ENCODE measurements around the gene RAP1B.

The RAP1B gene

DNA sequence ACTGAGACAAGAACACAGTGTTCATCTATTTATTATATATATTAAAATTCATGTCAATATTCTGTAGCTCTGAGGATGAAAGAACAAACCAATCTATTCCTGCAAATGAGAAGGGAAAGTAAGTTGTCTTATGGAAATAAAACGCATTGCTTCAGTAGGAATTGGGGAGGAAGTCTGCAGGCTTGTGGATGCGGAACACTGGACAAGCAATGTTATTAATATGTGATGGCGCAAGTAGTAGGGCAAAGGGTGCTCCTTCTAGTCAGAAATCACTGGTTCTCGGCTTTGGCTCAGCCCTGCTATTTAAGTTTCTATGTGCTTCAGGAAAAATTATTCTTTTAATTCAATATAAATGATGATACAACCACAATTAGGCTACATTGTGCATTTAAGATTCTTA is 28.8 kb upstream of the RAP1B start:
- H2AFZ ChIP-seq (ENCODE audit: low read length, unreplicated experiment) = no peak overlapping the region

DNA sequence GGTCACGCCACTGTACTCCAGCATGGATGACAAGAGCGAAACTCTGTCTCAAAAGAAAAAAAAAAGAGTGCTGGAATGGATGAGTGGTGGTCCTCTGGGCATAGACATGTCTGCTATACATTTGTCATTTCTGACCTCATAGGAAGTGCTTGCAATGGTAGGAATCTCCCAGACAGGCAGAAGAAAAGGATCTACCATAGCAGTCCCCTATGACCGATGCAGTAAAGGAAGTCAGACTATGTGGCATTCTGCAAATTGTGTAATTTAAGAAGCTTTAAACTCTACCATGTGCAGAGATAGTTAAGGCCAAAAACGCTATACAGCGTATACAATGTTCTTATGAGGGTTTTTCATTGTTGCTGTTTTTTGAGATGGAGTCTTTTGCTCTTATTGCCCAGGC is 24.7 kb upstream of the RAP1B start:
- Histone ChIP-seq H3K36me3 (ENCODE audit: insufficient read depth, low read length) (no peaks in the 10 kb centered on the region), H3K27me3 (ENCODE audit: insufficient read depth, low read length) (no peaks in the 10 kb centered on the region), H3K4me3 (ENCODE audit: low read depth, low read length) (no peak overlapping the region), H3K4me1 (ENCODE audit: control insufficient read depth, insufficient read depth, low read length, unreplicated experiment) (no peaks in the 10 kb centered on the region), H2AFZ (ENCODE audit: low read length, unreplicated experiment) (no peak overlapping the region), H3K27ac (ENCODE audit: low read depth, low read length) (no peak overlapping the region), H3K79me2 (ENCODE audit: control insufficient read depth, insufficient read depth, low read length, unreplicated experiment) (no peaks in the 10 kb centered on the region)

More for the DNA sequence above, 28.8 kb upstream of the RAP1B start:
- Histone ChIP-seq H3K4me3 (ENCODE audit: low read depth, low read length) (no peak overlapping the region), H3K27me3 (ENCODE audit: insufficient read depth, low read length) (no peaks in the 10 kb centered on the region), H3K36me3 (ENCODE audit: insufficient read depth, low read length) (no peaks in the 10 kb centered on the region), H3K27ac (ENCODE audit: low read depth, low read length) (no peak overlapping the region), H3K79me2 (ENCODE audit: control insufficient read depth, insufficient read depth, low read length, unreplicated experiment) (no peaks in the 10 kb centered on the region), H3K4me1 (ENCODE audit: control insufficient read depth, insufficient read depth, low read length, unreplicated experiment) (no peaks in the 10 kb centered on the region)

DNA sequence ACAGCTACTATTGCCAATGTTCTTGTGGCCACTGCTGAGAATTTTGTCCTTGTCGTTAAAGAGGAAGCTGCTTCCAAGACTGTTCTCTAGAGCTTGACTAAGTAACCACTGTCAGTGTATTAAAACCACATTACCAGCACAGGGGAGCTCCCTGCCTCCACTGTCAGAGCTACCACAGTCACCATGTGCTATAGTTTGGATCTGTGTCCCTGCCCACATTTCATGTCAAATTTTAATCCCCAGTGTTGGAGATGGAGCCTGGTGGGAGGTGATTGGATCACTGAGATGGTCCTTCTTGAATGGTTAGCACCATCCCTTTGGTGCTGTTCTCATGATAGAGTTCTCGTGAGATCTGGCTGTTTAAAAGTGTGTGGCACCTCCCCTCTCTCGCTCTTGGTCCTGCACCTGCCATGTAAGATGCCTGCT is 23.2 kb upstream of the RAP1B start:
- no peak overlapping the region for H3K4me3 ChIP-seq (ENCODE audit: low read depth, low read length)
- no peaks in the 10 kb centered on the region for H3K27me3 ChIP-seq (ENCODE audit: insufficient read depth, low read length)
- no peak overlapping the region for H2AFZ ChIP-seq (ENCODE audit: low read length, unreplicated experiment)

DNA sequence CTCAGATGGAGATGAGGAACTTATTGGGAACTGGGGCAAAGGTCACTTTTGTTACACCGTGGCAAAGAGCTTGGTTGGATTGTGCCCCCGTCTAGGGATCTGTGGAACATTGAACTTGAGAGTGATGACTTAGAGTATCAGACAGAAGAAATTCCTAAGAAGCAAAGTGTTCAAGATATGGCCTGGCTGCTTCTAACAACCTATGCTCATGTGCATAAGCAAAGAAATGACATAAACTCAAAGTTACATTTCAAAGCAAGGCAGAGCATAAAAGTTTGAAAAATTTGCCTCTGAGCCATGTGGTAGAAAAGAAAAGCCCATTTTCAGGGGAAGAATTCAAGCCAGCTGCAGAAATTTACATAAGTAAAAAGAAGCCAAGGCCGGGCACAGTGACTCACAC is 21.5 kb upstream of the RAP1B start:
- no peaks in the 10 kb centered on the region for H3K36me3 ChIP-seq (ENCODE audit: insufficient read depth, low read length)
- H3K27ac ChIP-seq (ENCODE audit: low read depth, low read length) = no peak overlapping the region
- H3K4me3 ChIP-seq (ENCODE audit: low read depth, low read length) = no peak overlapping the region
- no peaks in the 10 kb centered on the region for H3K79me2 ChIP-seq (ENCODE audit: control insufficient read depth, insufficient read depth, low read length, unreplicated experiment)
- H3K4me1 ChIP-seq (ENCODE audit: control insufficient read depth, insufficient read depth, low read length, unreplicated experiment) = no peaks in the 10 kb centered on the region
- H2AFZ ChIP-seq (ENCODE audit: low read length, unreplicated experiment) = no peak overlapping the region
- no peaks in the 10 kb centered on the region for H3K27me3 ChIP-seq (ENCODE audit: insufficient read depth, low read length)

More for the DNA sequence above, 23.2 kb upstream of the RAP1B start:
- Histone ChIP-seq H3K79me2 (ENCODE audit: control insufficient read depth, insufficient read depth, low read length, unreplicated experiment) (no peaks in the 10 kb centered on the region), H3K27ac (ENCODE audit: low read depth, low read length) (no peak overlapping the region), H3K36me3 (ENCODE audit: insufficient read depth, low read length) (no peaks in the 10 kb centered on the region), H3K4me1 (ENCODE audit: control insufficient read depth, insufficient read depth, low read length, unreplicated experiment) (no peaks in the 10 kb centered on the region)

DNA sequence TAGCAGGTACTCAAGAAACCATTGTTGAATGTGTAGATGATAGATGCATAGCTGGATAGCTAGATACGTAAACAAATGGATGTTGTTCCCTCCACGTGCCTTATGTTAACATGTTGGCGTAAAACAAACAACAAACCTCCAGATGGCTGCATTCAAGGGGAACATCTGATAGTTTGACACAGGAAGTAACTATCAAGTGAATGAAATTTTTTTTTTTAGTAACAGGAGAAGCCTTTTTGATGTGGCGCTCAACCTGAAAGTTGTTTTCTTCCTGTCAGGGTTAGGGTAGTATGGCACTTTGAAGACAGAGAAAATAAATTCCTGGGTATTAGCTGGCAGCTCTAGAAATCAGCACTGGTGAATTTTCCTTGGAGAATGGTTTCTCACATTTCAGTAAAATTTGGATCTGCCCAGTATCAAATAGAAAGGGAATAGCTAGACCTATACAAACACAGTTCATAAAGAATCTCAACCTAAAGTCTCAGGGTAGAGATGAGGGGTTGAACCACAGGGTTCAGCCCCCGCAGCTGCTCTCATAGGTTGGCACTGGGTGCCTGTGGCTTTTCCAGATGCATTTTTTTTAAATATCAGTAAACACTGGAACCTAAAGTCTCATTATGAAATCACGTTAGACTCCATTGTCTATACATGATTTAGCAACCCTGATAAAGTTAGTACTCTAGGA is 18.8 kb upstream of the RAP1B start:
- H3K27me3 ChIP-seq (ENCODE audit: insufficient read depth, low read length) = no peaks in the 10 kb centered on the region
- H3K79me2 ChIP-seq (ENCODE audit: control insufficient read depth, insufficient read depth, low read length, unreplicated experiment) = no peaks in the 10 kb centered on the region
- H3K4me3 ChIP-seq (ENCODE audit: low read depth, low read length) = no peak overlapping the region
- H3K4me1 ChIP-seq (ENCODE audit: control insufficient read depth, insufficient read depth, low read length, unreplicated experiment) = no peaks in the 10 kb centered on the region
- H3K36me3 ChIP-seq (ENCODE audit: insufficient read depth, low read length) = no peaks in the 10 kb centered on the region
- H2AFZ ChIP-seq (ENCODE audit: low read length, unreplicated experiment) = no peak overlapping the region
- no peak overlapping the region for H3K27ac ChIP-seq (ENCODE audit: low read depth, low read length)

DNA sequence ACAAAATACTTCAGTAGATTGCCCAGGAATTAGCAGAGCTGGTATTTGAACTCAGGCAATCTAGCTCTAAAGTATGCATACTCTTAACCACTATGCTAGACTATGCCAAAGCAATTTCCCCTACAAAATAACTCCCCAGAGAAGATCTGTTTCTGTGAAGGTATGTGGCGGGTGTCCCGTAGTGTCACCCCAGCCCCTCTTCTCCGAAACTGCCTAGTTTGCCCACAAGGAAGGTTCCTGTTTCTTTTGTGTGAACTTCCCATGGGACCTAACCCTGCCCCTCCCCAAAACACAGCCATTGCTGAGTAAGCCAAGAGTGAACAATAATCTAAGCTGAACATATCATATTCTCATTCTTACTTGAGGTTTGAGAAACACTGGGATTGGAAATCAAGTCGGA is 15.5 kb upstream of the RAP1B start:
- Histone ChIP-seq H3K27ac (ENCODE audit: low read depth, low read length) (no peak overlapping the region), H2AFZ (ENCODE audit: low read length, unreplicated experiment) (no peak overlapping the region)

DNA sequence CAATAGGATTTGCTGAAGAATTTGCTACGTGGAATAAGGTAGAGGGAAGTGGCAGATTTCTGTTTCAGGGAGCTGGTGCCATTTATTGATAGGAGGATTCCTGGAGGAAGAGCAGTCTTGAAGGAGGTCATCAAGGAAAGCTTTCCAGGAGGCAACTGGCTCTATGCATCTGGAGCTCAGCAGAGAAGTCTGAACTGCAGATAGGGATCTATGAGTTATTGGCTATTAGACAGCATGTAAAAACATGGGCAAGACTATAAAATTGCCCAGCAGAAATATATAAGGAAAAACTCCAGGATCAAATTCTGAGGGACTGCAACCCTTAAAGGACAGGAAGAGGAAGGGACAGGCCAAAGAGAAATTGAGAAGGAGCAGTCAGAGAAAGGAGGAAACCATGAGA is 8.9 kb upstream of the RAP1B start:
- no peaks in the 10 kb centered on the region for H3K27me3 ChIP-seq (ENCODE audit: insufficient read depth, low read length)
- H3K4me3 ChIP-seq (ENCODE audit: low read depth, low read length) = no peak overlapping the region
- H2AFZ ChIP-seq (ENCODE audit: low read length, unreplicated experiment) = peak overlapping the region; percentile 1
- H3K36me3 ChIP-seq (ENCODE audit: insufficient read depth, low read length) = no peaks in the 10 kb centered on the region
- H3K4me1 ChIP-seq (ENCODE audit: control insufficient read depth, insufficient read depth, low read length, unreplicated experiment) = no peaks in the 10 kb centered on the region
- no peak overlapping the region for H3K27ac ChIP-seq (ENCODE audit: low read depth, low read length)
- no peaks in the 10 kb centered on the region for H3K79me2 ChIP-seq (ENCODE audit: control insufficient read depth, insufficient read depth, low read length, unreplicated experiment)

More for the DNA sequence above, 15.5 kb upstream of the RAP1B start:
- Histone ChIP-seq H3K4me3 (ENCODE audit: low read depth, low read length) (no peak overlapping the region), H3K36me3 (ENCODE audit: insufficient read depth, low read length) (no peaks in the 10 kb centered on the region), H3K27me3 (ENCODE audit: insufficient read depth, low read length) (no peaks in the 10 kb centered on the region), H3K4me1 (ENCODE audit: control insufficient read depth, insufficient read depth, low read length, unreplicated experiment) (no peaks in the 10 kb centered on the region), H3K79me2 (ENCODE audit: control insufficient read depth, insufficient read depth, low read length, unreplicated experiment) (no peaks in the 10 kb centered on the region)

DNA sequence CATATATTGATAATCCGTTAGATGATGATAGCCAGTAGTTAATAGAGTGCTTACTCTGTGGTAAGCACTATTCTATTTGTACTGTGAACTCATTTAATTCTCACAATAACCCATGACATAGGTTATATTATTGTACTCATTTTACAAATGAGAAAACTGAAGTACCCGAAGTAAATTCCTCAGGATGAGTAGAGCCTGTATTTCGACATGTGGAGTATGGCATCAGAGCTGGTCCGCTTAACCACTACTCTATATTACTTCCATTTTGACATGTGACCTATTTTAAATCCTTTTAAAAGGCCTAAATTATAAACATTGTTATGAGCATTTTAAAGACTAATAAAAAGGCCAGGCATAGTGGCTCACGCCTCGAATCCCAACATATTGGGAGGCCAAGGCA is 8.0 kb upstream of the RAP1B start:
- no peaks in the 10 kb centered on the region for H3K4me1 ChIP-seq (ENCODE audit: control insufficient read depth, insufficient read depth, low read length, unreplicated experiment)
- no peak overlapping the region for H3K4me3 ChIP-seq (ENCODE audit: low read depth, low read length)
- H3K79me2 ChIP-seq (ENCODE audit: control insufficient read depth, insufficient read depth, low read length, unreplicated experiment) = no peaks in the 10 kb centered on the region
- no peaks in the 10 kb centered on the region for H3K36me3 ChIP-seq (ENCODE audit: insufficient read depth, low read length)
- H3K27ac ChIP-seq (ENCODE audit: low read depth, low read length) = no peak overlapping the region
- H2AFZ ChIP-seq (ENCODE audit: low read length, unreplicated experiment) = no peak overlapping the region
- no peaks in the 10 kb centered on the region for H3K27me3 ChIP-seq (ENCODE audit: insufficient read depth, low read length)

DNA sequence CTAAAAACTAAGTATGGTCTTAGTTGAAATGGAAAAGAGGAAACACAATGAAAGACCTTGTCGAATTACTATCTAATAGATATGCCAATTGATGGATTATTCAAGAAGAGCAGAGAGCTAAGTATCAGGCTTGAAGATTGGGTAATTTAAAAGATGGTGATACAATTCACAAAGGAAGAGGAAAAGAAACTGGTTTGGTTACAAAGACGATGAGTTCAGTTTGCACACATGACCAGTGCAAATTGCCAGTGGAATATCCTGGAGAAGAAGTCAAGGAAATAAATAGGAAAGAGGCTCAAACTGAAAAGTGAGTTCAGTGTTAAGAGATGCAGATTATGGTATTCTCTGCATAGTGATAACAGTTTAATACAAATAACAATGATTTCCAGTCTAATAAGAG is 2.5 kb upstream of the RAP1B start:
- peaks cover 20% of the 10 kb centered on the region for H3K79me2 ChIP-seq (ENCODE audit: control insufficient read depth, insufficient read depth, low read length, unreplicated experiment)
- peaks cover 10% of the 10 kb centered on the region for H3K4me1 ChIP-seq (ENCODE audit: control insufficient read depth, insufficient read depth, low read length, unreplicated experiment)
- no peak overlapping the region for H2AFZ ChIP-seq (ENCODE audit: low read length, unreplicated experiment)

DNA sequence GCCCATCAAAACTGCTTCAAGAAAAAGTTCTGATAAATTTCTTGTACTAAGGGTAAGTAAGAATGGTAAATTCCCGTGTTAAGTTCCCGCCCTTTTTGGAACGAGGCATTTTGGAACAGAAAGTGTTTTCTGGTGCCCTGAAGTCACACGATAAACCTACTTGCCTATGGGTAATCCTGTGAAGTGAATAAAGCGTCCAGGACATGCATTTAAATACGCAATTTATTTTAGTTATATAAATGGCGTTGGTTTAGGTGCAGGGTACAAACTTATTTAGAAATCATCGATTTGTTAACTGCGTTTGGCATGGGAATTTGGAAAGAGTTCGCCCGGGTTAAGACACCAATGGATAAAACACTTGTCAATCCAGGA is 715 bp upstream of the RAP1B start:
- H3K4me3 ChIP-seq (ENCODE audit: low read depth, low read length) = peak overlapping the region; percentile 84
- peaks cover 38% of the 10 kb centered on the region for H3K79me2 ChIP-seq (ENCODE audit: control insufficient read depth, insufficient read depth, low read length, unreplicated experiment)
- peak overlapping the region; percentile 81 for H3K27ac ChIP-seq (ENCODE audit: low read depth, low read length)
- H3K27me3 ChIP-seq (ENCODE audit: insufficient read depth, low read length) = no peaks in the 10 kb centered on the region
- H2AFZ ChIP-seq (ENCODE audit: low read length, unreplicated experiment) = peak overlapping the region; percentile 89
- H3K36me3 ChIP-seq (ENCODE audit: insufficient read depth, low read length) = 0 out of 2 replicates have a peak, but pooled peaks cover 3% of the 10 kb centered on the region
- H3K4me1 ChIP-seq (ENCODE audit: control insufficient read depth, insufficient read depth, low read length, unreplicated experiment) = peaks cover 28% of the 10 kb centered on the region

More for the DNA sequence above, 2.5 kb upstream of the RAP1B start:
- Histone ChIP-seq H3K27ac (ENCODE audit: low read depth, low read length) (no peak overlapping the region), H3K27me3 (ENCODE audit: insufficient read depth, low read length) (no peaks in the 10 kb centered on the region), H3K4me3 (ENCODE audit: low read depth, low read length) (no peak overlapping the region), H3K36me3 (ENCODE audit: insufficient read depth, low read length) (0 out of 2 replicates have a peak, but pooled peaks cover 3% of the 10 kb centered on the region)

DNA sequence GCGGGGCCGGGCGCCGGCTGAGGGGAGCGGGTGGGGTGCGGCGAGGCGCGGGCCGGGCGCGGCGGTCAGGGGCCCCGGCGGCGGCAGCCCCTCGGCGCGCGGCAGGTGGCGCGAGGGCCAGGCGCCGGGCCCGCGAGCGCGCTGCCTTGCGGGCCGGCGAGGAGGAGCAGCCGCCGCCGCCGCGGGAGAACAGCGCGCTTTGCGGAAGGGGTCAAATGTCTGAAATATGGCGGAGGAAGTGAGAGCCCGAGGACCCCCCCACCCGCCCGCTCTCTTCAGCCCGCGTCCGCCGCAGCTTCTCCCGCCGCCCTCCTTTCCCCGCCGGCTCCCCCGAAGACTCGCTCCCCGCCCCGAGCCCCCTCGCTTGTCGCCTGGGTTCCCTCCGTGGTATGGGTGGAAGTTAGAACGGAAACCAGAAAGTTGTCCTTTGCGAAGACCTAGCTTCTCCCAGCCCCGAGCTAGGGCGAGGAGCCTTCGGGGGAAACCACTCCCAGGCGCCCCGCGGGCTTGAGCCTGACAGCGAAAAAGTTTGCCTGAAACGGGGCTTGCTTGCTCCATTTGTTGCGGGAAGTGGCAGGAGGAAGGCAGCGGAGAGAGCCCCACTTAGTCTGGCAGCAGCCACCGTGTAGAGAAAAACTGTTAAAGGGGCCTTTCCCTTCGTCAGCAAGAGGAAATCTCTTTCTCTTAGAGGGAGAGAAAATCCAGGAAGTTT is 551 bp downstream of the RAP1B start:
- Histone ChIP-seq H3K79me2 (ENCODE audit: control insufficient read depth, insufficient read depth, low read length, unreplicated experiment) (peaks cover 50% of the 10 kb centered on the region), H3K27ac (ENCODE audit: low read depth, low read length) (peak overlapping the region; percentile 92), H3K4me1 (ENCODE audit: control insufficient read depth, insufficient read depth, low read length, unreplicated experiment) (peaks cover 33% of the 10 kb centered on the region), H3K4me3 (ENCODE audit: low read depth, low read length) (peak overlapping the region; percentile 84), H3K36me3 (ENCODE audit: insufficient read depth, low read length) (0 out of 2 replicates have a peak, but pooled peaks cover 3% of the 10 kb centered on the region), H2AFZ (ENCODE audit: low read length, unreplicated experiment) (no peak overlapping the region), H3K27me3 (ENCODE audit: insufficient read depth, low read length) (no peaks in the 10 kb centered on the region)

Measured in ACC112 (cell line).